Measurements from ENCODE around the gene KBTBD2. TPM values are rescaled to one million over a fixed set of nuclear protein-coding genes. Genes with fewer than 3 reads are reported as not detected.

KBTBD2 gene
- total and polyA plus RNA-seq, 2 experiments from 2014 or later, result 11.6 to 34.9 TPM

DNA sequence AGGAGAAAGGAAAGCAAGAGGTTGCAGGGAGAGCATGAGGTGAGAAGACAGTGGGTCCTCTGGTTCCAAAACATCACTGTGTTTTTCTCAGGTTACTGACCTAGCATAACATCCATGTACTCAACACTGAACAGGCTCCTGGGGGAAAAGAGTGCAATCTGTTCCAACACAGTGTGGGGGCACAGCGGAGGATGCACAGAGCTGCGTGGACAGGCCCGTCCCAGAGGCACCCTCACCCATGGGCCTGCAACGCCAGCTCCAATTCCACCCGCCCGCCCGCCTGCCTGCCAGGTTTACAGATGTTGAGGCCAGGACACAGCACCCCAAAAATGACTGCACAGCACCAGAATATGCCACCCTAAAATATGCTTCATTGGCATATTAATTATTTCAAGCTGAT, 38.8 kb upstream of the KBTBD2 start (continued):
- TF ChIP-seq, protein P1, sequence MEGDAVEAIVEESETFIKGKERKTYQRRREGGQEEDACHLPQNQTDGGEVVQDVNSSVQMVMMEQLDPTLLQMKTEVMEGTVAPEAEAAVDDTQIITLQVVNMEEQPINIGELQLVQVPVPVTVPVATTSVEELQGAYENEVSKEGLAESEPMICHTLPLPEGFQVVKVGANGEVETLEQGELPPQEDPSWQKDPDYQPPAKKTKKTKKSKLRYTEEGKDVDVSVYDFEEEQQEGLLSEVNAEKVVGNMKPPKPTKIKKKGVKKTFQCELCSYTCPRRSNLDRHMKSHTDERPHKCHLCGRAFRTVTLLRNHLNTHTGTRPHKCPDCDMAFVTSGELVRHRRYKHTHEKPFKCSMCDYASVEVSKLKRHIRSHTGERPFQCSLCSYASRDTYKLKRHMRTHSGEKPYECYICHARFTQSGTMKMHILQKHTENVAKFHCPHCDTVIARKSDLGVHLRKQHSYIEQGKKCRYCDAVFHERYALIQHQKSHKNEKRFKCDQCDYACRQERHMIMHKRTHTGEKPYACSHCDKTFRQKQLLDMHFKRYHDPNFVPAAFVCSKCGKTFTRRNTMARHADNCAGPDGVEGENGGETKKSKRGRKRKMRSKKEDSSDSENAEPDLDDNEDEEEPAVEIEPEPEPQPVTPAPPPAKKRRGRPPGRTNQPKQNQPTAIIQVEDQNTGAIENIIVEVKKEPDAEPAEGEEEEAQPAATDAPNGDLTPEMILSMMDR (conservative IDR thresholded peaks at IDR 0.05; ENCODE audit: low read depth in 2 of 2), result no peak
- TF ChIP-seq ZNF114 (CRISPR knock-in tag; IDR thresholded peaks at IDR 0.05) (no peak), JUNB (IDR thresholded peaks at IDR 0.05; ENCODE audit: unreplicated experiment) (no peak), ZNF331 (CRISPR knock-in tag; IDR thresholded peaks at IDR 0.05; ENCODE audit: low read depth) (no peak), EZH2 (IDR thresholded peaks at IDR 0.05; ENCODE audit: low read depth, unreplicated experiment) (no peak)

DNA sequence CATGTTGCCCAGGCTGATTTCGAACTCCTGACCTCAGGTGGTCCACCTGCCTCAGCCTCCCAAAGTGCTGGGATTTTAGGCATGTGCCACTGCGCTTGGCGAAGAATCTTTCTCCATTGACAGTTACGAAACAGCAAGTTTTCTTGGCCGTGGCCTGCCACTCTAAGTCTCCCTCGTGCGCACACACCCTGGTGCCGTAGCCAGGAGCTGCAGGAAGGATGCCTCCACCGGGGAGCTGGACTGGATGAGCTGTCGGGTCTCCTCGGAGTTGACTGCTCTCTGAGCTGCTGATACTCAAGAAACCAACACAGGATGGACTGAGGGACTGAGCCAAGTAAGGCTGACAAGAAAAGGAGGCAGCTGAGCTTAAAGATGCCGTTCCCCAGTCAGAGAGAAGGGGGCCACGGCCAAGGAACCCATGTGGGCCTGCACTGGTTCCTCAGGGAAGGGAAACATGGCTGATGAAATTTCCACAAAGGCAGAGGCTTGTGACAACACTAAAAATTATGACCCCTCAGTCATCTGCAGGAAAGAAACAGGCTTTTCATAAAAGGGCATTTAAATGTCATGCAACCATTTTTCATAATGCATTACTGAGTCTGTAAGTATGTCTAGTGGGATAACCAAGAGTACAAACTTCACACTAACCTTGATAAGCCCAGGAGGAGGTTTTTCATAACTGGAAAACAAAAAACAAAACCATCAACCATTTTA, 38.0 kb upstream of the KBTBD2 start:
- no peak overlapping the region for H2AFZ ChIP-seq
- peaks cover 67% of the 10 kb centered on the region for H3K27me3 ChIP-seq (ENCODE audit: insufficient read depth)
- no peak overlapping the region for H3K4me3 Mint-ChIP-seq
- H4K20me1 ChIP-seq (replicated peaks; ENCODE audit: insufficient read depth), result no peaks in the 10 kb centered on the region; the same call in 1 of the 2 replicates
- no peaks in the 10 kb centered on the region for H3F3A ChIP-seq (replicated peaks; ENCODE audit: low read depth)
- H3K36me3 Mint-ChIP-seq (ENCODE audit: low read depth), result no peaks in the 10 kb centered on the region
- peaks cover 18% of the 10 kb centered on the region for H3K27me3 Mint-ChIP-seq (ENCODE audit: insufficient read depth, low read depth, poor library complexity)
- no peaks in the 10 kb centered on the region for H3K79me2 ChIP-seq (replicated peaks; ENCODE audit: insufficient read depth)
- DNase-seq (ENCODE audit: low spot score) (peak; percentile 12), ATAC-seq (no peak; the same call in 2 of the 3 replicates)
- H3K4me3 ChIP-seq, result no peak overlapping the region
- no peaks in the 10 kb centered on the region for H3K36me3 ChIP-seq (ENCODE audit: insufficient read depth)
- H3K4me1 ChIP-seq (ENCODE audit: insufficient read depth), result no peaks in the 10 kb centered on the region
- no peak overlapping the region for H3K27ac Mint-ChIP-seq
- no peaks in the 10 kb centered on the region for H3K9me3 Mint-ChIP-seq
- H3K9me2 ChIP-seq (ENCODE audit: insufficient read depth), result no peaks in the 10 kb centered on the region
- H3K4me1 Mint-ChIP-seq, result 0 out of 3 replicates have a peak, but pooled peaks cover 3% of the 10 kb centered on the region
- H3K27ac ChIP-seq (ENCODE audit: low read depth), result no peak overlapping the region
- no peak overlapping the region for H3K4me2 ChIP-seq
- TF ChIP-seq ZNF331 (CRISPR knock-in tag; IDR thresholded peaks at IDR 0.05; ENCODE audit: low read depth), result no peak
- TF ChIP-seq, protein P1 (conservative IDR thresholded peaks at IDR 0.05; ENCODE audit: low read depth in 2 of 2), result no peak
- no peak for TF ChIP-seq POLR2AphosphoS5 (IDR thresholded peaks at IDR 0.05; ENCODE audit: low read depth)
- TF ChIP-seq ZNF114 (CRISPR knock-in tag; IDR thresholded peaks at IDR 0.05), result no peak

DNA sequence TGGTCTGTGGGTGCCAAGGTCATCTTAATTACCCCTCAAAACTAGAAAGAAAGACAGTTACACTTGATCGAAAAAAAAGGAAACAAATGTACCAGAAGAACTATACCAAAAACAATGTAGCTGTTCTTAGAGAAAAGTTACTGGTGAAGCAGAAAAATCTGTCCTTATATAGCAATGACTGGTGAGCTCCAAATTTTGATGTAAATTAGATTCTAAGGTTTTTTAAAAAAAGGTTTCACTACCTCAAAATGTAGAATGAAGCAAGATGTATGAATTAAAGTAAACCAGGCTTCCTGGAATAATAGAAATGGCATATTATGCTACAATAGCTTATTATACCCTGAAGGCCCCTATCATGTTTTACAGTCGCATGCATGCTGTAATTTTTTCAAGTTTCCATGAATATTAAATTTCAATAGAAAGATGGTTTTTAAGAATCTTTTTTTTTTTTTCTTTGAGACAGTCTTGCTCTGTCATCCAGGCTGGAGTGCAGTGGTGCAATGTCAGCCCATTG, 37.3 kb upstream of the KBTBD2 start:
- H3K9me2 ChIP-seq (ENCODE audit: insufficient read depth), result no peaks in the 10 kb centered on the region
- Mint-ChIP-seq H3K9me3 (no peaks in the 10 kb centered on the region), H3K4me1 (0 out of 3 replicates have a peak, but pooled peaks cover 3% of the 10 kb centered on the region), H3K27ac (no peak overlapping the region), H3K4me3 (no peak overlapping the region), H3K27me3 (ENCODE audit: insufficient read depth, low read depth, poor library complexity) (peaks cover 13% of the 10 kb centered on the region), H3K36me3 (ENCODE audit: low read depth) (no peaks in the 10 kb centered on the region)
- H3K27me3 ChIP-seq (ENCODE audit: insufficient read depth), result peaks cover 61% of the 10 kb centered on the region
- H3K27ac ChIP-seq (ENCODE audit: low read depth), result no peak overlapping the region
- no peaks in the 10 kb centered on the region for H3K36me3 ChIP-seq (ENCODE audit: insufficient read depth)
- H3K4me3 ChIP-seq, result no peak overlapping the region
- DNase-seq (ENCODE audit: low spot score), result no peak
- no peaks in the 10 kb centered on the region for H3K79me2 ChIP-seq (replicated peaks; ENCODE audit: insufficient read depth)
- no peak for ATAC-seq
- H2AFZ ChIP-seq, result no peak overlapping the region
- no peaks in the 10 kb centered on the region; the same call in 1 of the 2 replicates for H4K20me1 ChIP-seq (replicated peaks; ENCODE audit: insufficient read depth)
- no peaks in the 10 kb centered on the region for H3F3A ChIP-seq (replicated peaks; ENCODE audit: low read depth)
- no peaks in the 10 kb centered on the region for H3K4me1 ChIP-seq (ENCODE audit: insufficient read depth)
- H3K4me2 ChIP-seq, result no peak overlapping the region
- TF ChIP-seq, protein P2, sequence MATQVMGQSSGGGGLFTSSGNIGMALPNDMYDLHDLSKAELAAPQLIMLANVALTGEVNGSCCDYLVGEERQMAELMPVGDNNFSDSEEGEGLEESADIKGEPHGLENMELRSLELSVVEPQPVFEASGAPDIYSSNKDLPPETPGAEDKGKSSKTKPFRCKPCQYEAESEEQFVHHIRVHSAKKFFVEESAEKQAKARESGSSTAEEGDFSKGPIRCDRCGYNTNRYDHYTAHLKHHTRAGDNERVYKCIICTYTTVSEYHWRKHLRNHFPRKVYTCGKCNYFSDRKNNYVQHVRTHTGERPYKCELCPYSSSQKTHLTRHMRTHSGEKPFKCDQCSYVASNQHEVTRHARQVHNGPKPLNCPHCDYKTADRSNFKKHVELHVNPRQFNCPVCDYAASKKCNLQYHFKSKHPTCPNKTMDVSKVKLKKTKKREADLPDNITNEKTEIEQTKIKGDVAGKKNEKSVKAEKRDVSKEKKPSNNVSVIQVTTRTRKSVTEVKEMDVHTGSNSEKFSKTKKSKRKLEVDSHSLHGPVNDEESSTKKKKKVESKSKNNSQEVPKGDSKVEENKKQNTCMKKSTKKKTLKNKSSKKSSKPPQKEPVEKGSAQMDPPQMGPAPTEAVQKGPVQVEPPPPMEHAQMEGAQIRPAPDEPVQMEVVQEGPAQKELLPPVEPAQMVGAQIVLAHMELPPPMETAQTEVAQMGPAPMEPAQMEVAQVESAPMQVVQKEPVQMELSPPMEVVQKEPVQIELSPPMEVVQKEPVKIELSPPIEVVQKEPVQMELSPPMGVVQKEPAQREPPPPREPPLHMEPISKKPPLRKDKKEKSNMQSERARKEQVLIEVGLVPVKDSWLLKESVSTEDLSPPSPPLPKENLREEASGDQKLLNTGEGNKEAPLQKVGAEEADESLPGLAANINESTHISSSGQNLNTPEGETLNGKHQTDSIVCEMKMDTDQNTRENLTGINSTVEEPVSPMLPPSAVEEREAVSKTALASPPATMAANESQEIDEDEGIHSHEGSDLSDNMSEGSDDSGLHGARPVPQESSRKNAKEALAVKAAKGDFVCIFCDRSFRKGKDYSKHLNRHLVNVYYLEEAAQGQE (IDR thresholded peaks at IDR 0.05; ENCODE audit: unreplicated experiment), result no peak
- TF ChIP-seq CREB1 (CRISPR knock-in tag; IDR thresholded peaks at IDR 0.05; ENCODE audit: low read depth), result no peak
- TF ChIP-seq POLR2AphosphoS5 (IDR thresholded peaks at IDR 0.05; ENCODE audit: low read depth), result no peak
- no peak for TF ChIP-seq ZNF114 (CRISPR knock-in tag; IDR thresholded peaks at IDR 0.05)
- no peak for TF ChIP-seq ZNF331 (CRISPR knock-in tag; IDR thresholded peaks at IDR 0.05; ENCODE audit: low read depth)
- TF ChIP-seq, protein P3, sequence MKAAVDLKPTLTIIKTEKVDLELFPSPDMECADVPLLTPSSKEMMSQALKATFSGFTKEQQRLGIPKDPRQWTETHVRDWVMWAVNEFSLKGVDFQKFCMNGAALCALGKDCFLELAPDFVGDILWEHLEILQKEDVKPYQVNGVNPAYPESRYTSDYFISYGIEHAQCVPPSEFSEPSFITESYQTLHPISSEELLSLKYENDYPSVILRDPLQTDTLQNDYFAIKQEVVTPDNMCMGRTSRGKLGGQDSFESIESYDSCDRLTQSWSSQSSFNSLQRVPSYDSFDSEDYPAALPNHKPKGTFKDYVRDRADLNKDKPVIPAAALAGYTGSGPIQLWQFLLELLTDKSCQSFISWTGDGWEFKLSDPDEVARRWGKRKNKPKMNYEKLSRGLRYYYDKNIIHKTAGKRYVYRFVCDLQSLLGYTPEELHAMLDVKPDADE (IDR thresholded peaks at IDR 0.05), result no peak
- TF ChIP-seq STAT1 (IDR thresholded peaks at IDR 0.05; ENCODE audit: unreplicated experiment), result no peak
- TF ChIP-seq EZH2 (IDR thresholded peaks at IDR 0.05; ENCODE audit: low read depth, unreplicated experiment), result no peak
- no peak for TF ChIP-seq NANOG (IDR thresholded peaks at IDR 0.05; ENCODE audit: borderline replicate concordance)
